Adrenal gland (tissue), 5 donors: ENCODE results near the gene ANXA2R.

Experiments
- POLR2A ChIP-seq, 2 donors: fragments of 450-650 bp; IDR thresholded peaks; one replicate each; pipeline ENCODE4 v1.6.1; 2017; ENCODE audit warnings: antibody characterized with exemption in 2 of 2, mild to moderate bottlenecking in 2 of 2, moderate library complexity in 1 of 2
- TF ChIP-seq, protein P1 (sequence below), 6 experiments: fragments of 450-650 bp in 4 of 6; fragments of 200-600 bp in 2 of 6; sonication (generic) in 1 of 6; IDR thresholded peaks; 1 replicate in 5 of 6; 2 replicates in 1 of 6; pipeline versions ENCODE4 v1.5.1 to v1.8.0; 2016 to 2021; ENCODE audit warnings: antibody characterized with exemption in 6 of 6, mild to moderate bottlenecking in 2 of 6, moderate library complexity in 1 of 6
- donor health status: DM: no; HTN: no; CAD: no.

DNA sequence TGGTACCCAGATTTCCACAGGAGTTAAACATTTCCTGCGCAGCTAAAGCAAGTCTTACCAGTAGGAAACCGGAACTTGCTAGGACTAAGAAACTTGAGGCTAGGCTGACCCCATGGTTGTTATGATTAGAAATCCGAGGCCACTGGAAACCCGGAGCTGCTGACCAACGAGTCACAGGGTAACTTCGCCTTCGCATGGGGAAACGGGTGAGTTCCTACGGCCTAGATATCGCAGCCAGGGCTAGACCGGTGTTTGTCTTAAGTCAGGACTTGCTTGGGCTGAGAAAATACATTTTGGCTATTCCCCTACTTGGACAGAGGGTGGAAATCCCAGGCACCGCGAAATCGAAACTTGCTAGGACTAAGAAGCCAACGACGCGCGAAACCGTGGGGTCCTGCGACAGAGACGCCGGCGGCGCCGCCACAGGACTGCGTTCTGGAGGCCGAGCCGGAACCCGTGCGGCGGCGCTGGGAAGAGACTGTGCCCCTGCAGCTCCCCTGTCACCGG lies 1.6 kb upstream of the ANXA2R start:
- TF ChIP-seq, protein P1, sequence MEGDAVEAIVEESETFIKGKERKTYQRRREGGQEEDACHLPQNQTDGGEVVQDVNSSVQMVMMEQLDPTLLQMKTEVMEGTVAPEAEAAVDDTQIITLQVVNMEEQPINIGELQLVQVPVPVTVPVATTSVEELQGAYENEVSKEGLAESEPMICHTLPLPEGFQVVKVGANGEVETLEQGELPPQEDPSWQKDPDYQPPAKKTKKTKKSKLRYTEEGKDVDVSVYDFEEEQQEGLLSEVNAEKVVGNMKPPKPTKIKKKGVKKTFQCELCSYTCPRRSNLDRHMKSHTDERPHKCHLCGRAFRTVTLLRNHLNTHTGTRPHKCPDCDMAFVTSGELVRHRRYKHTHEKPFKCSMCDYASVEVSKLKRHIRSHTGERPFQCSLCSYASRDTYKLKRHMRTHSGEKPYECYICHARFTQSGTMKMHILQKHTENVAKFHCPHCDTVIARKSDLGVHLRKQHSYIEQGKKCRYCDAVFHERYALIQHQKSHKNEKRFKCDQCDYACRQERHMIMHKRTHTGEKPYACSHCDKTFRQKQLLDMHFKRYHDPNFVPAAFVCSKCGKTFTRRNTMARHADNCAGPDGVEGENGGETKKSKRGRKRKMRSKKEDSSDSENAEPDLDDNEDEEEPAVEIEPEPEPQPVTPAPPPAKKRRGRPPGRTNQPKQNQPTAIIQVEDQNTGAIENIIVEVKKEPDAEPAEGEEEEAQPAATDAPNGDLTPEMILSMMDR (IDR thresholded peaks at IDR 0.05) = peak in 2 of 6 experiments; percentile 16 to 23
- TF ChIP-seq POLR2A (IDR thresholded peaks at IDR 0.05) = no peak
